ENCODE results near the gene KIF5A. TPM values are rescaled to one million over a fixed set of nuclear protein-coding genes. Genes with fewer than 3 reads are reported as not detected.

KIF5A gene
- total RNA-seq, 1 donor from 2014 or later: 0.46 TPM

GRCh38 chr12:57628280-57629191 lies 78.7 kb downstream of the KIF5A start:
- no peak overlapping the region for H3K4me3 Mint-ChIP-seq (ENCODE audit: unreplicated experiment)

GRCh38 chr12:57629897-57630471 lies 80.1 kb downstream of the KIF5A start:
- TF ChIP-seq CTCF (IDR thresholded peaks at IDR 0.05; ENCODE audit: unreplicated experiment): no peak
- H3K36me3 Mint-ChIP-seq (ENCODE audit: low read depth, unreplicated experiment): no peaks in the 10 kb centered on the region
- peaks cover 35% of the 10 kb centered on the region for H3K27me3 Mint-ChIP-seq (ENCODE audit: unreplicated experiment)
- no peak overlapping the region for H3K27ac Mint-ChIP-seq (ENCODE audit: unreplicated experiment)
- DNase-seq (ENCODE audit: low spot score): peak; percentile 4
- H3K4me1 Mint-ChIP-seq (ENCODE audit: unreplicated experiment): peaks cover 5% of the 10 kb centered on the region
- no peak overlapping the region for H3K4me3 Mint-ChIP-seq (ENCODE audit: unreplicated experiment)
- no peaks in the 10 kb centered on the region for H3K9me3 Mint-ChIP-seq (ENCODE audit: unreplicated experiment)

More at GRCh38 chr12:57628280-57629191, 78.7 kb downstream of the KIF5A start:
- TF ChIP-seq CTCF (IDR thresholded peaks at IDR 0.05; ENCODE audit: unreplicated experiment): no peak
- peaks cover 11% of the 10 kb centered on the region for H3K4me1 Mint-ChIP-seq (ENCODE audit: unreplicated experiment)
- DNase-seq (ENCODE audit: low spot score): peak; percentile 2
- H3K27me3 Mint-ChIP-seq (ENCODE audit: unreplicated experiment): peaks cover 46% of the 10 kb centered on the region
- no peaks in the 10 kb centered on the region for H3K9me3 Mint-ChIP-seq (ENCODE audit: unreplicated experiment)
- H3K36me3 Mint-ChIP-seq (ENCODE audit: low read depth, unreplicated experiment): no peaks in the 10 kb centered on the region
- no peak overlapping the region for H3K27ac Mint-ChIP-seq (ENCODE audit: unreplicated experiment)

GRCh38 chr12:57630891-57631433 lies 81.1 kb downstream of the KIF5A start:
- Mint-ChIP-seq H3K4me1 (ENCODE audit: unreplicated experiment) (peaks cover 5% of the 10 kb centered on the region), H3K4me3 (ENCODE audit: unreplicated experiment) (no peak overlapping the region), H3K36me3 (ENCODE audit: low read depth, unreplicated experiment) (no peaks in the 10 kb centered on the region), H3K27ac (ENCODE audit: unreplicated experiment) (no peak overlapping the region), H3K27me3 (ENCODE audit: unreplicated experiment) (peaks cover 27% of the 10 kb centered on the region), H3K9me3 (ENCODE audit: unreplicated experiment) (no peaks in the 10 kb centered on the region)
- DNase-seq (ENCODE audit: low spot score): no peak
- TF ChIP-seq CTCF (IDR thresholded peaks at IDR 0.05; ENCODE audit: unreplicated experiment): no peak

GRCh38 chr12:57631566-57632072 lies 81.8 kb downstream of the KIF5A start:
- no peak for TF ChIP-seq CTCF (IDR thresholded peaks at IDR 0.05; ENCODE audit: unreplicated experiment)
- H3K9me3 Mint-ChIP-seq (ENCODE audit: unreplicated experiment): no peaks in the 10 kb centered on the region
- no peak overlapping the region for H3K27ac Mint-ChIP-seq (ENCODE audit: unreplicated experiment)
- DNase-seq (ENCODE audit: low spot score): peak; percentile 2
- peaks cover 24% of the 10 kb centered on the region for H3K27me3 Mint-ChIP-seq (ENCODE audit: unreplicated experiment)
- H3K4me1 Mint-ChIP-seq (ENCODE audit: unreplicated experiment): peaks cover 5% of the 10 kb centered on the region
- no peak overlapping the region for H3K4me3 Mint-ChIP-seq (ENCODE audit: unreplicated experiment)
- H3K36me3 Mint-ChIP-seq (ENCODE audit: low read depth, unreplicated experiment): no peaks in the 10 kb centered on the region
